Common myeloid progenitor, CD34-positive (primary cell): Measurements from ENCODE around the gene OR2V1.
"Not testable (repeated sequence)": the region's sequence is repeated elsewhere in the genome, so short reads cannot be mapped to it uniquely, and the experiment has no call there.

Experiments
- CTCF ChIA-PET: fragments of 350-600 bp; sonication (Branson Sonifier 250); formaldehyde crosslinking; loops from one replicate; lab custom pipeline; 2021; ENCODE audit warnings: antibody characterized with exemption; lab: Charles Lee
- POLR2A ChIA-PET: fragments of 350-600 bp; sonication (Branson Sonifier 250); formaldehyde crosslinking; loops from one replicate; lab custom pipeline; 2021; ENCODE audit warnings: antibody characterized with exemption; lab: Charles Lee
- DNase-seq, 3 donors: peaks; one replicate each; pipeline versions ENCODE4 v3.0.0 to v3.0.0-alpha.2; 2013
- H3K27ac ChIP-seq, 2 experiments: 1 replicate in 1 of 2; 2 replicates in 1 of 2; pipeline ENCODE4 v1.7.0; 2013; ENCODE audit warnings: inconsistent platforms in 2 of 2, low read length in 2 of 2, mild to moderate bottlenecking in 2 of 2, low read depth in 1 of 2, moderate library complexity in 1 of 2; ENCODE audit not compliant: severe bottlenecking in 2 of 2, insufficient read depth in 1 of 2, poor library complexity in 1 of 2
- H3K27me3 ChIP-seq, 5 experiments: replicated peaks in 2 of 5; 1 replicate in 3 of 5; 2 replicates in 2 of 5; pipeline versions ENCODE4 v1.6.1 to v1.7.0; 2013; ENCODE audit warnings: low read length in 4 of 5, mild to moderate bottlenecking in 2 of 5, moderate library complexity in 2 of 5, inconsistent platforms in 1 of 5; ENCODE audit not compliant: insufficient read depth in 5 of 5, control insufficient read depth in 4 of 5
- H3K36me3 ChIP-seq, 4 experiments: 1 replicate in 2 of 4; 2 replicates in 2 of 4; pipeline versions ENCODE4 v1.6.1 to v1.7.0; 2013; ENCODE audit warnings: low read length in 3 of 4, control low read depth in 1 of 4, mild to moderate bottlenecking in 1 of 4; ENCODE audit not compliant: control insufficient read depth in 4 of 4, insufficient read depth in 4 of 4
- H3K4me1 ChIP-seq, 4 experiments: 1 replicate in 3 of 4; 2 replicates in 1 of 4; pipeline versions ENCODE4 v1.6.1 to v1.7.1; 2013; ENCODE audit warnings: low read length in 3 of 4, mild to moderate bottlenecking in 3 of 4, control low read depth in 1 of 4, inconsistent platforms in 1 of 4, moderate library complexity in 1 of 4; ENCODE audit not compliant: control insufficient read depth in 4 of 4, insufficient read depth in 4 of 4; ENCODE audit errors: control extremely low read depth in 1 of 4
- H3K4me3 ChIP-seq, 7 experiments: 1 replicate in 4 of 7; 2 replicates in 3 of 7; pipeline versions ENCODE4 v1.5.1 to v1.7.0; 2013; ENCODE audit warnings: mild to moderate bottlenecking in 7 of 7, low read length in 6 of 7, moderate library complexity in 6 of 7, inconsistent platforms in 2 of 7, low read depth in 2 of 7, control low read depth in 1 of 7; ENCODE audit not compliant: insufficient read depth in 4 of 7, control insufficient read depth in 1 of 7; ENCODE audit errors: extremely low read depth in 1 of 7
- H3K9me3 ChIP-seq, 5 experiments: 1 replicate in 4 of 5; 2 replicates in 1 of 5; pipeline versions ENCODE4 v1.6.1 to v1.7.1; 2013; ENCODE audit warnings: low read length in 4 of 5, mild to moderate bottlenecking in 2 of 5, inconsistent platforms in 1 of 5, low read depth in 1 of 5, moderate library complexity in 1 of 5; ENCODE audit not compliant: control insufficient read depth in 4 of 5, insufficient read depth in 2 of 5; ENCODE audit errors: control extremely low read depth in 1 of 5
- WGBS: methylation state at CpG from one replicate; pipeline ENCODE4 v1.1.5; 2013; ENCODE audit not compliant: insufficient coverage; 5-methylcytosine and 5-hydroxymethylcytosine counted together

Gene OR2V1

GRCh38 chr5:181151146-181151545, 20.2 kb upstream of the OR2V1 start:
- Histone ChIP-seq H3K9me3 (no peaks in the 10 kb centered on the region), H3K4me1 (no peaks in the 10 kb centered on the region), H3K27me3 (peaks cover 2 to 17% (median 4%) of the 10 kb centered on the region in 5 experiments), H3K36me3 (no peaks in the 10 kb centered on the region), H3K4me3 (no peak overlapping the region), H3K27ac (no peak overlapping the region)
- ChIA-PET POLR2A (no interaction called here), CTCF (interaction anchor here (1.1 to 1.7 kb wide), 3 partner anchors 8 to 10 kb away, joined by 3 to 7 read pairs (median 3); no protein-coding TSS in a partner anchor)
- 54% methylated on average over 9 of the region's 9 CpGs for WGBS
- DNase-seq = no peak

GRCh38 chr5:181149806-181150733, 19.1 kb upstream of the OR2V1 start:
- H3K27me3 ChIP-seq = peaks cover 2 to 15% (median 4%) of the 10 kb centered on the region in 5 experiments
- POLR2A ChIA-PET = no interaction called here
- H3K9me3 ChIP-seq = peaks cover 0 to 8% (median 3%) of the 10 kb centered on the region in 5 experiments
- no peaks in the 10 kb centered on the region for H3K36me3 ChIP-seq
- WGBS = 89% methylated on average over 13 of the region's 14 CpGs
- H3K4me3 ChIP-seq = no peak overlapping the region
- no peaks in the 10 kb centered on the region for H3K4me1 ChIP-seq
- CTCF ChIA-PET = interaction anchor here (1.1 to 1.7 kb wide), 3 partner anchors 9 to 10 kb away, joined by 3 to 7 read pairs (median 3); no protein-coding TSS in a partner anchor
- DNase-seq = no peak
- no peak overlapping the region for H3K27ac ChIP-seq

GRCh38 chr5:181149355-181149754, 18.4 kb upstream of the OR2V1 start:
- ChIA-PET POLR2A (no interaction called here), CTCF (no interaction called here)
- Histone ChIP-seq H3K9me3 (peaks cover 0 to 11% (median 3%) of the 10 kb centered on the region in 5 experiments), H3K36me3 (no peaks in the 10 kb centered on the region), H3K27ac (no peak overlapping the region), H3K4me3 (no peak overlapping the region), H3K4me1 (no peaks in the 10 kb centered on the region), H3K27me3 (peaks cover 2 to 15% (median 4%) of the 10 kb centered on the region in 5 experiments)
- DNase-seq = no peak
- WGBS = 94% methylated on average over 6 of the region's 6 CpGs

GRCh38 chr5:181146927-181147636, 16.1 kb upstream of the OR2V1 start, which contains the start of gene OR2V2:
TSS of gene OR2V2 (plus strand) at chr5:181147586. CDS start at chr5:181154943, 7,357 bp downstream.
- peaks cover 2 to 18% (median 4%) of the 10 kb centered on the region in 5 experiments for H3K27me3 ChIP-seq
- CTCF ChIA-PET = interaction anchor here (2.0 kb wide), 1 partner anchor 11 kb away, joined by 5 read pairs; no protein-coding TSS in a partner anchor
- DNase-seq, H3K4me3 ChIP-seq, H3K27ac ChIP-seq, POLR2A ChIA-PET, H3K4me1 ChIP-seq, H3K36me3 ChIP-seq: not testable (repeated sequence)
- peaks cover 1 to 11% (median 3%) of the 10 kb centered on the region in 5 experiments for H3K9me3 ChIP-seq
- WGBS = 41% methylated on average over 3 of the region's 7 CpGs

- ChIA-PET CTCF (interaction anchor here (2.0 kb wide), 1 partner anchor 13 kb away, joined by 5 read pairs; no protein-coding TSS in a partner anchor), POLR2A (no interaction called here)
- Histone ChIP-seq H3K27me3 (peaks cover 2 to 14% (median 7%) of the 10 kb centered on the region in 5 experiments), H3K4me1 (no peaks in the 10 kb centered on the region), H3K9me3 (peaks cover 1 to 15% (median 3%) of the 10 kb centered on the region in 5 experiments), H3K4me3 (no peak overlapping the region), H3K27ac (no peak overlapping the region), H3K36me3 (no peaks in the 10 kb centered on the region)
- DNase-seq = no peak
- WGBS = no CpG with 5 or more reads among the region's 1 CpG
Observed at GRCh38 chr5:181145133-181145532, 14.2 kb upstream of the OR2V1 start.

GRCh38 chr5:181142054-181142453, 11.1 kb upstream of the OR2V1 start:
- ChIA-PET CTCF (interaction anchor here (1.8 kb wide), 1 partner anchor 9 kb away, joined by 7 read pairs; no protein-coding TSS in a partner anchor), POLR2A (no interaction called here)
- H3K27me3 ChIP-seq = peaks cover under 1 to 4% (median 2%) of the 10 kb centered on the region in 5 experiments
- WGBS = 82% methylated on average over 2 of the region's 7 CpGs
- no peaks in the 10 kb centered on the region for H3K4me1 ChIP-seq
- no peak overlapping the region for H3K27ac ChIP-seq
- peaks cover 1 to 25% (median 5%) of the 10 kb centered on the region in 5 experiments for H3K9me3 ChIP-seq
- H3K36me3 ChIP-seq = no peaks in the 10 kb centered on the region
- no peak for DNase-seq
- H3K4me3 ChIP-seq = no peak overlapping the region
